Measurements from ENCODE around the gene DUSP9. TPM values are rescaled to one million over a fixed set of nuclear protein-coding genes. Genes with fewer than 3 reads are reported as not detected.

The DUSP9 gene
- polyA plus RNA-seq, 3 donors = 0.07 to 1.0 TPM; not detected in 1

DNA sequence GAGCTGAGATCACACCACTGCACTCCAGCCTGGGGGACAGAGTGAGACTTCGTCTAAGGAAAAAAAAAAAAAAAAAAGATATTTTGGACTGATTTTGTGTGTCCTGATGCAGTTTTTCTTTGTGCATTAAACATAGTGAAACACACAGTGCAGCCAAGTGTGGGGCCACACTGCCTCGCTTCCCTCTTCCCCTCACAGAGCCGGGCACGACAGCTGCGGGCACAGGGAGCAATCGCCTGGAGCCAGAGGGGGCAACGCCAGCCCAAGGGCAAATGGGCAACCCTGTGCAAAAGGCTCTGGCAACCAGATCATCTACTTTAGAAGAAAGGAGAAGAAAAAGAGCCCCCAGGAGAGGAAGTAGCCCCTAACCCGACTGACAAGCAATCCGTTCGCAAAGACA, 34.6 kb upstream of the DUSP9 start:
- WGBS, 3 donors = 74 to 85% (median 84%) methylated on average over 8 to 10 of the region's 10 CpGs
- H3K27ac ChIP-seq (ENCODE audit: low read depth, low read length) = no peak overlapping the region

DNA sequence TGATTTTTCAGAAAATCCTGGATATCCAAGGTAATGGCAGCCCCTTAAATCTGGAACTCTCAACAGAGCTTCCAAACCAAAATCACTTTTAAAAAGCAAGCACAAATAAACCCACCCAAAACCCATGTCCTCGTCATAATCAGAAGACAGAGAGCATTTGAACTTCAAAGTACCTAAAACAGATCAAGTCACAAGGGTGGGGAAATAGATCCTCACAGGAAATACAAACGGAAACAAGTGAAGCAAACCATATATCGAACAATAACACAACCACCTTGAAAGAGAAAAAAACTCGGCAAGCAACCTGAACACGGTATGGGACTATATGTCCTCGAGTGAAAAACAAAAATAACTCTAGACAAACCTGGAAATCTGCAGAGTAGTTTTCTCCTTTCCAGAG, 32.2 kb upstream of the DUSP9 start:
- 59 to 67% (median 60%) methylated on average over 6 of the region's 6 CpGs for WGBS, 3 donors
- no peak overlapping the region for H3K27ac ChIP-seq (ENCODE audit: low read depth, low read length)

DNA sequence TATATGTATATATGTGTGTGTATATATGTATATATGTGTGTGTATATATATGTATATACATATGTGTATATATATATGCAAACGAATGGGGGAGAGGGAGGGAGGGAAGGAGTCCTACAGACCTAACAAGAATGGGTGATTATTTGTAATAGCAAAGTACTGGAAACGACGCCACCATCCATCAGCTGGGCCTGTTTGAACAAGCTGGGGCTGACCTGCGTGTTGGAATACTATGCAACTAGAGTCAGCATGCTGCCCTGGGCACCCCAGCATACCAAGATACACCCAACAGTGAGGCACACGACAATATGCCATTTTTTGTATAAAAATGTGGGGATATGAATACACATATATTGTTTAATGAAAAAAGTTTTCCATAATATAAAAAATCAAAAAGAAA, 26.4 kb upstream of the DUSP9 start:
- WGBS, 3 donors = 70 to 85% (median 78%) methylated on average over 5 of the region's 5 CpGs

DNA sequence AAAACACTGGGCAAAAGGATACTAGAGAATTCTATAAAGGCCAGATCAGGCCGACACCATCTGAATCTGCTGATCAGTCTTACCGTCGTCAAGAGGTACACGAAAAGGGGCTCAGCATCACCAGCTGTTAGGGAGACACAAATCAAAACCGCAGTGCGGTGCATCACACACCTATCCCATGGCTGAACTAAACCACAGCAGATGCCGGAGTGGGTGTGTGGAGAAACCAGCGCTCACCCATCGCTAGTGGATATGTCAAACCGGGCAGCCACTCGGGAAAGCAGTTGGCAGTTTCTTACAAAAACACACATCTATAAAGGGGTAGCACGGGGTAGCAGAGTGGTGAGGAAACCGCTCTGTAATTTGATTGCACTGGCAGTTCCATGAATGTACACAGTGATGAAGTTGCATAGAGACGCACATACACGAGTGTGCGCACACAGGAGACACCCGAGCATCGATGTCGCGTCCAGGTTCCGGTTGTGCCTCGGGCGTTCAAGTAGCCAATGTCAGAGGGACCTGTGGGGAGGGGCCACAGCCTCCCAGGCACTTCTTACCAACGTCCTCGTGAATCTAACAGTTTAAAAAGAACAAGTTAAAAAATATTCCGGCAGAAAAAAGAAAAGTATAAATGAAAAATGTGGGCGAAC, 24.9 kb upstream of the DUSP9 start:
- no peak overlapping the region for H3K27ac ChIP-seq (ENCODE audit: low read depth, low read length)
- 83 to 88% (median 88%) methylated on average over 27 of the region's 27 CpGs for WGBS, 3 donors

More for the DNA sequence above, 26.4 kb upstream of the DUSP9 start:
- H3K27ac ChIP-seq (ENCODE audit: low read depth, low read length) = no peak overlapping the region

DNA sequence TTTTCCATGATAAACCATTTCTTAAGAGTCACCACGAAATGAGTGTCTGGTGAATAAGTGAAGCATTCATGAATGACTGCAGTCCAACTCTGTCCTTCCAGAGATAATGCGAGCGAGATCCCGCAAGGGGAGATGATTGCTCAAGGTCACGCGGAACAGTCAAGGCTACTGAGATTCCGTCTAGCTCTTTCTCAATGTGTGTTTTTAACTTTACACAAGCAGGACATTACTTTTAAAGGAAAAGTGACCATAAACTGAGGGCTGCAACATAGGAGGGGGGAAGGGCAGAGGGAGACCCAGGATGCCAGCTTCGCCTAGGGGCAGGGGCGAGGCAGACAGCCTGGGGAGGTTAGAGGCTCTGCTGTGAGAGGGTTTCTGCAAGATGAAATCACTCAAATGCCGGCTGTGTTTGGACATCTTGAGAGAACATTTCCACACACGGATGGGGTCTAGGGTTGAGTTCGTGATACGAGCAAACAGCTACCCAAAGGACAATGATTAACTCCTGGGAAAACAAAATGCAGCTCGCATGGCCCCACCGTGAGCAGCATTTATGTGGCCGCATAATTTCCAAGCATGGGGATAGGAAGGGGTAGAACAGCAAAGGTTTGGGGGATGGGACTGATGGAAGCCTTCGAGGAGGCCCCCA, 24.2 kb upstream of the DUSP9 start:
- H3K27ac ChIP-seq (ENCODE audit: low read depth, low read length) = no peak overlapping the region
- WGBS, 3 donors = 23 to 71% (median 69%) methylated on average over 16 to 17 of the region's 17 CpGs

DNA sequence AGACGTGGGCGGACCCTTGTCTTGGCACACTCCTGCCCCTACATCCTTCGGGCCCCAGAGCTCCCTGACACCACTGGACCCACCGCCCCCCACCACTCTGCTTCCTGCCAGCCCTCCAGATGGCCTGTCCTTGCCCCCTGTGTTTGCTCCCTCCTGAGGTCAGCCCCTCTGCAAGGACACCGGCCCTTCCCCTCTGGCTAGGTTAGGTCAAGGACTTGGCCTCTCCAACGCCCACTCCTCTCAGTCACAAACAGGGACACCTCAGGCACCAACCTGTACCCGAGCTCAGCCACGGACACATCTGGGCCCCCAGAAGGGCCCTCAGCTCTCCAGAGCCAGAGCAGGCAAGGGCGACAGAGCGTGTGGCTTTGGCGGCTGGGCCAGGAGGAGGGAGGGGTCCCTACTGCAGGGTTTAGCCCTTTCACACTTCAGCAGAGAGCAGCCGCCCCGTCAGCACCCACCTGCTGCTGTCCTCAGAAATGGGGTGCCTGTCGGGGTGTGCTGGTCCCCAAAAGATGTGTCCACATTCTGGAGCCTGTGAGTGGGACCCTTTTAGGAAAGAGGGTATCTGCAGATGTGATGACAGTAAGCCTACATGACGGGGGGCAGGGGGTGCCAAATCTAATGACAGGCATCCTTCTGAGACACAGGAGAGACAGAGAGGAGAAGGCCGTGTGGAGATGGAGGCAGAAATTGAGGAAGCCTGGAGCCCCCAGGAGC, 23.5 kb upstream of the DUSP9 start:
- no peak overlapping the region for H3K27ac ChIP-seq (ENCODE audit: low read depth, low read length)
- WGBS, 3 donors = 72 to 79% (median 78%) methylated on average over 13 to 16 of the region's 16 CpGs

DNA sequence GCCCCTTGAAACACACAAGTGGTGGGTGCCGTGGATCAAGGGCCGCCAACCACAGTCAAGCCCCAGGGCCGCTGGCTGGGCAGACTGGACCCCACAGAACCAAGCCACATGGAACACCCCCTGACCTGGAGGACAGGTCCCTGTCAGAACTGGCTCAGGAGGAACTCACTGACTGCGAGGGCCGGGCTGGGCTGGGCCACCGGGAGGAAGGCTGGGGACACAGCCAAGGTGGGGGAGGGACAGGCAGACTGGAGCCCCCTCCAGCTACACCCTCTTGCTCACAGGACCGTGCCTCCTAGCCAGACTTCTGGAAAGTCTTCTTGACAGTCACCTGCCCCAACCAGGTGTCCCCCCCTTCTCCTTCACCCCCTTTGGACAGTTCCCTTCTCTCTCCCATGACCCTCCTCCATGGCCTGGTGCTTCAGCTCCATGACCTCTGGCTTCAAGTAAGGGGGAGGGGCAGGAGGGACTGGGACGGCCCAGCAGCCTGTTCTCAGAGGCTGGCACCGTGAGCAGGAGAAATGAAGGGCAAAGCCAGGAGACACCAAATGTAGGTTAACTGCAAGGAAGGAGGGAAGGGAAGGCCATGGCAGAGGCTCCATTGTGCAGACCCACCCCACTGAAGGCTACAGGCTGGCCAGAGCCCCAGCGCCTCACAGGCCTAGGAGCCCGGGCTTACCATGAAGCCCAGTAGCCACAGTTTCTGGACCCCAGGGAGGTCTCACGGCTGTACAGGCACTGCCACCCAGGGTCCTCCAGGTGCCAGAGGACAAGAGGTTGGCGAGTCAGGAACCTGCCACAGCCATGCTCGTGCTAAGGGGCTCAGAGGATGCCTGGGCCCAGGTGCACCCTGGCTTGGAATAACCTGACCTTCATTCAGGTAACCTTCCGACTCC, 22.6 kb upstream of the DUSP9 start:
- WGBS, 3 donors = 74 to 96% (median 78%) methylated on average over 11 to 15 of the region's 15 CpGs
- no peak overlapping the region for H3K27ac ChIP-seq (ENCODE audit: low read depth, low read length)

DNA sequence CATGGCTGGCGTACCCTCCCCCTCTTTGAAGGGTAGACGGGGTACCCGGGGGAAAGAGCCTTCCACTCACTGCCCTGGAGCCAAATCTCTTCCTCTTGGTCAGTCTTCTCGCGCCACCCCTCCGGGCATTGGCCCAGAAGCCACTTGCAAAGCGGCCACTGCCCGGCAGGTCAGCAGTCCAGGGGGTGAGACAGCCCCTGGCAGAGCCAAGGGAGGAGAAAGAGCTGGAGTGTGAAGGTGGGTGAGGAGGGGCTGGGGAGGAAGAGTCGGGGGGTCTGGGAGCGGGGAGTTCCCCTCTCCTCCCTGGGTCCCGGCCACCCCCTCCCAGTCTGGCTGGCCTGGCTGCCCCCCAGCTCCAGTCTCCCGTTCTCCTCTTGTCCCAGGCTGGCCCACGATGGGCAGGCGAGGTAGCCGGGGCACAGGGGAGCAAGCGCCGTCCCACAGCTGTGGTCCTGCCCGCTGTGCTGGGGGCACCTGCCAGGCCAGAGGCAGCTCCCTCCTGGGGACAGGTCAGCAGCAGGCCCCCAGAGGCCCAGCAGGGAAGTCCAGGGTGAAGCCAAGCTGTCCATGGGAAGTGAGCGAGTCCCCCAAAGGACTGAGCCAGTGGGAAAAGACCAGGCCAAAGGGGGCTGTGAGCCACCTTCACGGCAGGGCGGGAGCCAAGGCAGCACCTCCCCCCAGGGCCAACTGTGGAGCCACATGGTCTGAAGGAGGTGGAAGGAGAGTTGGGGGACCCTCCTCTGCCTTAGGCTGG, 21.6 kb upstream of the DUSP9 start:
- no peak overlapping the region for H3K27ac ChIP-seq (ENCODE audit: low read depth, low read length)
- 82 to 86% (median 86%) methylated on average over 11 to 21 of the region's 21 CpGs for WGBS, 3 donors

DNA sequence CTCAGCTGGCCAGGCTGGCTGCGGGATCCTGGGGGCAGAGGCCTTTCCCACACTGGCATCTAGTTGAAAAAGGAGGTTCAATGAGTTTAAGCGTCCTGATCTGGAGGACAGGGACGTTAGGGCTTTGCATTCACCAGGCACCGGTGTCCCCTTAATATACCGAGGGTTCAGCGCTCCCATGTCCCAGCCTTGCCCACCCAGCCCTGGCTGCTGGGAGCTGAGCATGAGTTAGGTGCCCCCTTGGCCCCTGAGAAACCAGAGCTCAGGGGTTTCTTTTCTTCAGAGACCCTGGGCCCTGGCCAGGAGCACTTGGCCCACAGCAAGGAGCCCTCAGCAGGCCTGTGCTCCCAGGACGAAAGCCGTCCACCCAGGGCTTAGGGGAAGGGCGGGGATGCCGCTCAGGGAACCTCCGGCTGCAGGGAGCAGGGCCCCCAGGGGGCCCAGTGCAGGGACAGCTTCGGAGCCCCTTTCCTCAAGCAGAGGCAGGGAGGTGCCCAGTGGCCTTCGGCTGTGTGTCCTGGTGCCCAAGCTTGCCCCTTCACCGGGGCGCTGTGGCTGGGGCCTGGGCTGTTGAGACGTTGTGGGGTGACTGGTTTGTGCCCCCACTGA, 20.9 kb upstream of the DUSP9 start:
- H3K27ac ChIP-seq (ENCODE audit: low read depth, low read length) = no peak overlapping the region
- 85 to 94% (median 88%) methylated on average over 13 to 16 of the region's 16 CpGs for WGBS, 3 donors

DNA sequence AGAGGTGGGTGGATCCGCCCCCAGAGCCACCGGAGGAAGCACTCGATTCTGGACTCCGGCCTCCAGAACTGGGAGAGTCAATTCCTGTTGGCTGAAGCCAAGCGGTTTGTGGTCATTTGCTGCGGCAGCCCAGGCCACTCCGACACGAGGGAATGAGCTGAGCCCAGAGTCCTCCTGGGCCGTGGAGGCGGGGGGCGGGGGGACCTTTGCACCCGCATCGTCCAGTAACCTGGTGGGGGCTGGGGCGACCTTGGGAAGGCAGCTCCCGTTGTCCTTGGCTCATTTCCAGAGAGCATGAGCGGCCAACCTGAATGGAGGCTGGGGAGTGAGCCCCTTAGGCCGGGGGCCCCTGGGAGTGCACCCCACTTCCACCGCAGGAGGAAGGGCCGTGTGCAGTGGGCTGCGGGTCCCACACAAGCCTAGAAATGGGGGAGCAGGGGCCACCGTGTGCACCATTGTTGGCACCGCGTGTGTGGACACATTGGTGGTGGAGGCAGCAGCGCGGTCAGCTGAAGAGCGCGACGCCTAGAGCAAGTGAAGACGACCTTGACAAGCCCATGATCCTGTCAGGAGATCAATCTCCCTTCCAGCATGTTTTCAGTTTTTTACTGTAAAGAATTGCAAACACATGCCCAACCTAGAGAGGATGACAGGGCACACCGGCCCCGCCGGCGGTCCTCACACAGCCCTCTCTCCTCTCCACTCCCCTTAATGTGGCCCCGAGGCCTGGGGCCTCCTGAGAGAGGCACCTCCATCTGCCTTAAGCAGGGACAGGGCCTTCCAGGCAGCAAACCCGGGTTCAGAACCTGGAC, 19.9 kb upstream of the DUSP9 start:
- 70 to 79% (median 70%) methylated on average over 18 to 32 of the region's 35 CpGs for WGBS, 3 donors
- H3K27ac ChIP-seq (ENCODE audit: low read depth, low read length) = no peak overlapping the region

DNA sequence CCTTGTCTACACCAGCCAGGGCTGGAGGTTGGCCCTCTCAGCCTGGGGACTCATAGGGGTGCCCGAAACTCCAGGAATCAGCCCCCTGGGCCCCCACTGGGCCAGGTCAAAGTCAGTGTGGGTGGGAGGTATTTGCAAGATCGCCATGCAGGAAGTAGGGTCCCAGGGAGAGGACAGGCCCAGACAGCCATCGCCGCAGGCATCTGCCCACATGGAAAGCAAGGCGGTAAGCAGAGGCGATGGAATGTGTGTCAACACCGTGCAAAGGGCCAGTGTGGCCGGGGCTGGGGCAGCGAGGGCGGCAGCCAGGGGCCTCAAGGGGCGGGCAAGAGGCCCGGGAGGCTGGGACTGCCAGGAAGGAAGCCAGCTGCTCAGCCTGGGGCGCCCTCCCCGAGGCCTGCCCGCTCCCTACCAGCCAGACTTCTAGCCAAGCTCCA, 19.3 kb upstream of the DUSP9 start:
- 46 to 68% (median 48%) methylated on average over 11 to 15 of the region's 15 CpGs for WGBS, 3 donors
- H3K27ac ChIP-seq (ENCODE audit: low read depth, low read length) = no peak overlapping the region

DNA sequence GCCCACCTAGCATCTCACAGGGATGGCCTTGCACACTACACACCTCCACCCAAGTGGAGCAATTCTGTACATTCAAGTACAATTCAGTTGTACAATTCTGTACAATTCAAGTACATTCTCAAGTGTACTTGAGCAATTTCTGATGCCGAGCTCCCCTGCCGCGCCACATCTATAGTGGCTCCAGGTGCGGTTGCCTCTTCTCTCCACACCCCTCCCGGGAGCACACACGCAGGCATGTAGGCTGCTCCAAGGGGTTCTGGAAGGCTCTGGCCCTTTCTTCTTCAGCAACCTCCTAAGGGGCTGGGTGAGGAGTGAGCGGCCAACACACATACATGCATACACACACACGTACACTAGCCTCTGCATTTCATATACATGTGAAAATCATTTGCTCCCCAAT, 18.9 kb upstream of the DUSP9 start:
- WGBS, 3 donors = 90 to 96% (median 92%) methylated on average over 7 to 8 of the region's 8 CpGs
- no peak overlapping the region for H3K27ac ChIP-seq (ENCODE audit: low read depth, low read length)

DNA sequence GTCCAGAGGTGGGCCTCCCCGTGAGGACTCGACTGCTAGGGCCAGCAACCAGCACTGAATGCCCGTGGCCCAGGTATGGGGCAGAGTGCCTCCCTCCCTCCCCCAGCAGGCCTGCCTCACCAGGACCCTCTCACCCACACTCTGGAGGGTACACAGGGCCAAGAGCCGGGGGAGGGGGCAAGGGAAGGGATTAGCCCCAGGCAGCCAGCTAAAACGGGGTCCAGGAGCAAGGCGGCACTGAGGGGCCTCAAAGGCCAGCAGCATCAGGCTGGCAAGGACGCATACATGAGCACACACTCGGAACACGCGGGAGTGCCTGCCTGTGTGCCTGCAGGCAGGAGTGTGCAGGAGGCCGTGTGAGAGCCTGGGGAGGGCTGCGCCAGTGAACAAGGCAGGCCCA, 18.3 kb upstream of the DUSP9 start:
- WGBS, 3 donors = 88 to 94% (median 93%) methylated on average over 11 to 12 of the region's 12 CpGs

DNA sequence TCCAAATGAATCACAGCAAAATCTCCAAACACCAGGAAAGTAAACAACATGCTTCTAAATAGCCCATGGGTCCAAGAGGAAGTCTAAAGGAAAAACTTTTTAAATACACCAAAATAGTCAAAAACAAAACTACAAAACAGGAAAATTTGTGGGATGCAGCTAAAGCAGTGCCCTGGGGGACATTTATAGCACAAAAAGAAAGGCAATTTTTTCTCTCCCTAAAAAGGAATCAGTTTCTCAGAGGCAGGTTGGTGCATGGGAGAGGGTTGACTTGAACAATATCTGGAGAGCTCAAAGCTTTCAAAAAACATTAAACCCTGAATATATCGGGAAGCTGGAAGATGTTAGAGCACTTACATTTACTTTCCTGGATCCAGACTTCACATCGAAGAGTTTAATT, 15.7 kb upstream of the DUSP9 start:
- H3K27ac ChIP-seq (ENCODE audit: low read depth, low read length) = no peak overlapping the region

More for the DNA sequence above, 18.3 kb upstream of the DUSP9 start:
- no peak overlapping the region for H3K27ac ChIP-seq (ENCODE audit: low read depth, low read length)

DNA sequence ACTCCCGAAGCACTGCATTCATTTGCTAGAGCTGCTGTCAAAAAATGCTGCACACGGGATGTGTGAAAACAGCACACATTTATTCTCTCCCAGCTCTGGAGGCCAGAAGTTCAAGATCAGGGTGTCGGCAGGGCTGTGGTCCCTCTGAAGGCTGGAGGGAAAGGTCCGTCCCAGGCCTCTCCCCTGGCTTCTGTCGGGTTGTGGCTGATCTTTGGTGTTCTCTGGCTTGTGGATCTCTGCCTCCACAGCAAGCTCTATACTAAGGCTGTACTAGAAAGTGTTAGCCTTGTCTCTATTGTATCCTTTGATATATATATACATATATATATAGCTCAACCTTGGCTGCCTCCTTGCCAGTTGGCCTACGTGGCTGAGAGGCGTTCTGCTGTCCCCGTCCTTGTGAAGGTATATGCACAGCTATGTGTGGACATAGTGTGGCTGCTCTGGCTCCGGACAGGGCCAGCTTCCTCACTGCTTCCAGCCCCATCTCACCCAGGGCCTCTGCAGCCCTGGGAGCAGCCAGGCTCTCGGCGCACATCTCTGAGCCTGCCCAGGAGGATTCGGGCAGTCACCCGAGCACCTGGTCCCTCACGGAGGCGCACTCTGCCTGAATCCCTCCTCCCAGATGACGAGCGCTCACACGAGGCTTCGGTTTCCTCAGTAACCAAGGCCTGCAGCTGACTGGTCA, 15.0 kb upstream of the DUSP9 start:
- 90 to 96% (median 94%) methylated on average over 12 to 19 of the region's 19 CpGs for WGBS, 3 donors
- no peak overlapping the region for H3K27ac ChIP-seq (ENCODE audit: low read depth, low read length)

More for the DNA sequence above, 15.7 kb upstream of the DUSP9 start:
- 86 to 95% (median 89%) methylated on average over 2 of the region's 2 CpGs for WGBS, 3 donors

DNA sequence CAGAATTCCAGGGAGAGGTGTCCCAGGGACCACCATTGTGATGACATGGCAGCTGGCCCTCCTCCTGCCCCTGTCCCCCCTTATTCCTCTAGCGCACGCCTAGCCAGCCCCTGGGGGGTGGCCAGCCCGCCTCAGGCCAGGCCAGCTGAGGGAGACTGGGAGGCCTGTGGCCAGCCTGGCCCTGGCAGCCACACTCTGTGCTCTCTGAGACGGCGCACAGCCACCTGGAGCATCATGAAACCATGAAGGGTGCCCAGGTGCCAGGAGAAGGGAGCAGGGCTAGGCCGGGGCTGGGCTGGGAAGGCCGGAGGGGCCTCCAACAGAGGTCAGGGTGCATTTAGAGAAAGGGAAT, 14.4 kb upstream of the DUSP9 start:
- WGBS, 3 donors = 92 to 98% (median 97%) methylated on average over 5 to 7 of the region's 7 CpGs
- no peak overlapping the region for H3K27ac ChIP-seq (ENCODE audit: low read depth, low read length)

Data from adipose tissue (tissue), 3 donors.